Endothelial cell of umbilical vein (primary cell): ENCODE data around the gene SINHCAF. TPM values are rescaled to one million over a fixed set of nuclear protein-coding genes. Genes with fewer than 3 reads are reported as not detected.
"Not testable (repeated sequence)": the region's sequence is repeated elsewhere in the genome, so short reads cannot be mapped to it uniquely, and the experiment has no call there.

Experiments used
- BruUV-seq: library from RNA; stranded (reverse); fragments of 400-500 nt; replicated peaks from 2 replicates; lab custom pipeline; 2021; lab: Mats Ljungman, UMichigan
- CTCF ChIA-PET: fragments of 300-600, 350-600 bp; sonication (Branson Sonifier 250); formaldehyde crosslinking; loops from one replicate; lab custom pipeline; 2021; ENCODE audit warnings: antibody characterized with exemption, inconsistent platforms; lab: Charles Lee
- POLR2A ChIA-PET: fragments of 300-600, 350-600 bp; sonication (Branson Sonifier 250); formaldehyde crosslinking; loops from one replicate; lab custom pipeline; 2021; ENCODE audit warnings: antibody characterized with exemption, inconsistent platforms; lab: Charles Lee
- DNase-seq: peaks from one replicate; pipeline ENCODE4 v3.0.0-alpha.2; 2011; ENCODE audit warnings: low read depth, low spot score
- FAIRE-seq: peaks from 2 replicates; lab custom pipeline; 2011; peaks lifted over from hg19 to GRCh38; lab: Jason Lieb, UNC
- H2AFZ ChIP-seq: 2 replicates; pipeline ENCODE4 v1.6.0; 2012; ENCODE audit warnings: low read depth, low read length, control low read depth, inconsistent platforms
- H3K27ac ChIP-seq: 2 replicates; pipeline ENCODE4 v1.5.1; 2011; ENCODE audit warnings: low read depth, mild to moderate bottlenecking, control low read depth, low read length, moderate library complexity; ENCODE audit not compliant: insufficient read depth
- H3K27me3 ChIP-seq, 2 experiments: 2 replicates each; pipeline versions ENCODE4 v1.6.0 to v1.6.1; 2011; ENCODE audit warnings: low read length in 2 of 2, mixed read lengths in 1 of 2; ENCODE audit not compliant: control insufficient read depth in 2 of 2, insufficient read depth in 2 of 2
- H3K36me3 ChIP-seq, 2 experiments: 2 replicates in 1 of 2; 3 replicates in 1 of 2; pipeline ENCODE4 v1.5.1; 2011; ENCODE audit warnings: low read length in 2 of 2, mild to moderate bottlenecking in 1 of 2, moderate library complexity in 1 of 2; ENCODE audit not compliant: control insufficient read depth in 2 of 2, insufficient read depth in 2 of 2; ENCODE audit errors: extremely low read depth in 1 of 2
- H3K4me1 ChIP-seq: 3 replicates; pipeline ENCODE4 v1.5.1; 2011; ENCODE audit warnings: mild to moderate bottlenecking, low read length; ENCODE audit not compliant: control insufficient read depth, insufficient read depth; ENCODE audit errors: extremely low read depth
- H3K4me2 ChIP-seq: 2 replicates; pipeline ENCODE4 v1.6.1; 2011; ENCODE audit warnings: low read length, control low read depth, mixed read lengths; ENCODE audit not compliant: insufficient read depth
- H3K4me3 ChIP-seq, 3 experiments: fragments of 200-600 bp in 1 of 3; sonication (generic), shearing (Covaris generic) in 1 of 3; replicated peaks in 1 of 3; 2 replicates each; pipeline ENCODE4 v1.5.1; 2011 to 2016; ENCODE audit warnings: control low read depth in 3 of 3, low read length in 3 of 3, mild to moderate bottlenecking in 2 of 3, inconsistent platforms in 1 of 3, low read depth in 1 of 3, moderate library complexity in 1 of 3; ENCODE audit not compliant: insufficient read depth in 1 of 3
- H3K79me2 ChIP-seq: 2 replicates; pipeline ENCODE4 v1.6.0; 2012; ENCODE audit warnings: low read length, inconsistent platforms; ENCODE audit not compliant: control insufficient read depth, insufficient read depth
- H3K9ac ChIP-seq: replicated peaks from 2 replicates; pipeline ENCODE3; 2011; ENCODE audit warnings: low read length, control low read depth; ENCODE audit not compliant: insufficient read depth; ENCODE audit errors: extremely low read depth
- H3K9me1 ChIP-seq: replicated peaks from 3 replicates; pipeline ENCODE4 v1.6.0; 2011; ENCODE audit warnings: mild to moderate bottlenecking, low read length; ENCODE audit not compliant: control insufficient read depth, insufficient read depth; ENCODE audit errors: extremely low read depth
- H3K9me3 ChIP-seq: replicated peaks from 2 replicates; pipeline ENCODE4 v1.5.1; 2012; ENCODE audit warnings: low read length, inconsistent platforms; ENCODE audit not compliant: control insufficient read depth, insufficient read depth
- H4K20me1 ChIP-seq: replicated peaks from 2 replicates; pipeline ENCODE3; 2011; ENCODE audit warnings: mild to moderate bottlenecking, low read length; ENCODE audit not compliant: control insufficient read depth, insufficient read depth; ENCODE audit errors: extremely low read depth
- dilution Hi-C: fragments of 300-500 bp; cut with MboI; formaldehyde crosslinking; loops from one replicate; pipeline ENCODE4 v1.15.0; 2019; ENCODE audit warnings: low sequenced_read_pairs; ENCODE audit not compliant: extremely low pct_ligation_motif_present
- intact Hi-C: fragments of 100-400 bp; cut with micrococcal nuclease; formaldehyde crosslinking; loops from one replicate; pipeline ENCODE4 v1.10.0; 2022
- polyA plus RNA-seq, 4 experiments: library from polyadenylated mRNA; depleted of rRNA in 3 of 4; stranded (reverse) in 3 of 4; unstranded in 1 of 4; fragments of >200 nt; gene quantifications; 2 replicates each; pipeline versions ENCODE4 v1.2.1 to v1.2.3, GENCODE V29; 2011 to 2012; ENCODE audit warnings: missing spikeins in 1 of 4
- total RNA-seq: library from RNA; stranded (reverse); gene quantifications from 2 replicates; pipeline ENCODE4 v1.2.3, GENCODE V29; 2021
- TF ChIP-seq, protein P1 (sequence below), 2 donors: IDR thresholded peaks; 1 replicate in 1 of 2; 2 replicates in 1 of 2; pipeline ENCODE4 v1.5.1; 2011; ENCODE audit warnings: low read length in 2 of 2, mild to moderate bottlenecking in 2 of 2, moderate library complexity in 2 of 2, control low read depth in 1 of 2, inconsistent platforms in 1 of 2, low read depth in 1 of 2; ENCODE audit not compliant: insufficient read depth in 1 of 2; ENCODE audit errors: extremely low read depth in 1 of 2

Gene SINHCAF
- total and polyA plus RNA-seq, 2 donors (not counting 3 experiments of a cell fraction or from before 2014, with no cell fraction given): 19.3 to 83.4 TPM

DNA sequence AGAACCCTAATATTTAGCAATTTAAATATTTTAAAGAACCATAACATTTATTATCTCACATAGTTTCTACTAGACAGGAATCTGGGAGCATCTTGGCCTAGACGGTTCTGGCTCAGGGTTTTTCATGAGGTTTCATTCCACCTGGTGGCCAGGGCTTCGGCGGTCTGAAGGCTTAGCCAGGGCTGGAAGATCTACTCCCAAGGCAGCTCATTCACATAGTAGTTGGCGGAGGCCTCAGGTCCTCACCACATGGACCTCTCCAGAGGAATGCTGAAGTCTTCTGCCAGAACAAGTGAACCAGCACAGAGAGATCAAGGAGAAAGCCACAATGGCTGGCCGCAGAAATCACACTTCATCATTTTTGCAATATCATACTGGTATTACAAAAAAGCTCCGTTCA lies 68.2 kb downstream of the SINHCAF start:
- Histone ChIP-seq H3K9ac (no peak overlapping the region), H3K36me3 (no peaks in the 10 kb centered on the region), H3K9me3 (no peaks in the 10 kb centered on the region), H3K27ac (no peak overlapping the region), H2AFZ (no peak overlapping the region), H4K20me1 (no peaks in the 10 kb centered on the region), H3K4me3 (no peak overlapping the region), H3K79me2 (no peaks in the 10 kb centered on the region), H3K9me1 (no peaks in the 10 kb centered on the region), H3K4me1 (no peaks in the 10 kb centered on the region), H3K4me2 (no peak overlapping the region), H3K27me3 (peaks cover 3 to 4% of the 10 kb centered on the region in 2 experiments)
- no TSS peak for BruUV-seq
- DNase-seq (no peak), FAIRE-seq (no peak)
- ChIA-PET CTCF (interaction anchor here (9.0 kb wide), 1 partner anchor 14 kb away, joined by 222 read pairs; no protein-coding TSS in a partner anchor), POLR2A (no interaction called here)
- dilution Hi-C loops: no loop called here
- TF ChIP-seq, protein P1, sequence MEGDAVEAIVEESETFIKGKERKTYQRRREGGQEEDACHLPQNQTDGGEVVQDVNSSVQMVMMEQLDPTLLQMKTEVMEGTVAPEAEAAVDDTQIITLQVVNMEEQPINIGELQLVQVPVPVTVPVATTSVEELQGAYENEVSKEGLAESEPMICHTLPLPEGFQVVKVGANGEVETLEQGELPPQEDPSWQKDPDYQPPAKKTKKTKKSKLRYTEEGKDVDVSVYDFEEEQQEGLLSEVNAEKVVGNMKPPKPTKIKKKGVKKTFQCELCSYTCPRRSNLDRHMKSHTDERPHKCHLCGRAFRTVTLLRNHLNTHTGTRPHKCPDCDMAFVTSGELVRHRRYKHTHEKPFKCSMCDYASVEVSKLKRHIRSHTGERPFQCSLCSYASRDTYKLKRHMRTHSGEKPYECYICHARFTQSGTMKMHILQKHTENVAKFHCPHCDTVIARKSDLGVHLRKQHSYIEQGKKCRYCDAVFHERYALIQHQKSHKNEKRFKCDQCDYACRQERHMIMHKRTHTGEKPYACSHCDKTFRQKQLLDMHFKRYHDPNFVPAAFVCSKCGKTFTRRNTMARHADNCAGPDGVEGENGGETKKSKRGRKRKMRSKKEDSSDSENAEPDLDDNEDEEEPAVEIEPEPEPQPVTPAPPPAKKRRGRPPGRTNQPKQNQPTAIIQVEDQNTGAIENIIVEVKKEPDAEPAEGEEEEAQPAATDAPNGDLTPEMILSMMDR (IDR thresholded peaks at IDR 0.05; ENCODE audit: extremely low read depth in 1 of 2, insufficient read depth in 1 of 2, low read depth in 1 of 2, low read length in 2 of 2): no peak
- intact Hi-C loops: loop anchor here (10.0 kb wide), 1 partner anchor 147 kb away; no protein-coding TSS in a partner anchor

DNA sequence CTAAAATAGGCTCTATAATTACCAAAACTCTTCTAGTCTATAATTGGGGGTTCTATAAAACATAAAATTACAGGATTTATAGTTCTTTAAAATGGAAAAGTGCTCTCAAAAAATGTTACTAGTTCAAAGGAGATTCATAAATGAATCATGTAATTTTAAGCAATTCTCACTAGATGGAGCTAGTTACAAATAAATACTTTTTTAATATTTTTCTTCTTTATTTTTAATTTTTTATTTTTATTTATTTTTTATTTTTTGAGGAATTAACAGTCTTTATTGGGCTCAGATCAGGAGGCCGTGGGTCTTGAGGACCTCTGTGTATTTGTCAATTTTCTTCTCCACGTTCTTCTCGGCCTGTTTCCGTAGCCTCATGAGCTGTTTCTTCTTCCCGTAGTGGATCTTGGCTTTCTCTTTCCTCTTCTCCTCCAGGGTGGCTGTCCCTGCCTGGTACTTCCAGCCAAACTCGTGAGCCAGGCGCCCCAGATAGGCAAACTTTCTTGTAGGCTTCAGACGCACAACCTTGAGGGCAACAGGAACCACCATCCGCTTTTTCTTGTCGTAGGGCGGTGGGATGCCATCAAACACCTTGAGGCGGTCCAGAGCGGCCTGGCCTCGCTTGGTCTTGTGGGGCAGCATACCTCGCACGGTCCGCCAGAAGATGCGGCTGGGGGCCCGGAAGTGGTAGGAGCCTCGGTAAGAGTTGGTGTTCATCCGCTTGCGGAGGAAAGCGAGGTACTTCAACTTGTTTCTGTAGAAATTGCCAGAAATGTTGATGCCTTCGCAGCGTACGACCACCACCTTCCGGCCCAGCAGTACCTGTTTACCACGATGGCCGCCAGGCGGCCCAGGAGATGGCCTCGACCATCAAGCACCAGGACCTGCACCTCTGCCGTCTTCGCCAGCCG lies 74.0 kb downstream of the SINHCAF start:
- H3K9ac ChIP-seq, BruUV-seq, H3K9me1 ChIP-seq, H3K36me3 ChIP-seq, POLR2A ChIA-PET, H3K27ac ChIP-seq, H3K79me2 ChIP-seq, H3K4me1 ChIP-seq, H4K20me1 ChIP-seq, H3K9me3 ChIP-seq, H3K27me3 ChIP-seq, dilution Hi-C loops: not testable (repeated sequence)
- CTCF ChIA-PET: interaction anchor here (0.5 to 9.0 kb wide), 22 partner anchors 9 to 404 kb away, joined by 3 to 222 read pairs (median 4); no protein-coding TSS in a partner anchor
- peak; percentile 34 for DNase-seq
- H2AFZ ChIP-seq: peak overlapping the region; percentile 75
- intact Hi-C loops: loop anchor here (1.0 to 10.0 kb wide), 2 partner anchors 153 to 384 kb away; no protein-coding TSS in a partner anchor
- peak overlapping the region in 2 of 3 experiments; percentile 20 to 27 for H3K4me3 ChIP-seq
- TF ChIP-seq, protein P1 (IDR thresholded peaks at IDR 0.05; ENCODE audit: extremely low read depth in 1 of 2, insufficient read depth in 1 of 2, low read depth in 1 of 2, low read length in 2 of 2): peak in 1 of 2 donors; percentile 13
- H3K4me2 ChIP-seq: peak overlapping the region; percentile 18
- peak; percentile 72 for FAIRE-seq
